HG02938 (cell line): Measurements from ENCODE around the gene FOSL2.
A peak's percentile ranks its signal among the peaks of the same experiment; 100 is the strongest.
"Not testable (repeated sequence)": the region's sequence is repeated elsewhere in the genome, so short reads cannot be mapped to it uniquely, and the experiment has no call there.

Experiments used
- ATAC-seq: cut with Tn5 transposase; IDR thresholded peaks from one replicate; pipeline ENCODE4 v1.9.1; 2021; ENCODE audit warnings: mild to moderate bottlenecking, moderate library complexity; ENCODE audit not compliant: unreplicated experiment

Gene FOSL2

GRCh38 chr2:28371728-28372127 is 20.9 kb upstream of the FOSL2 start:
- not testable (repeated sequence) for ATAC-seq

DNA sequence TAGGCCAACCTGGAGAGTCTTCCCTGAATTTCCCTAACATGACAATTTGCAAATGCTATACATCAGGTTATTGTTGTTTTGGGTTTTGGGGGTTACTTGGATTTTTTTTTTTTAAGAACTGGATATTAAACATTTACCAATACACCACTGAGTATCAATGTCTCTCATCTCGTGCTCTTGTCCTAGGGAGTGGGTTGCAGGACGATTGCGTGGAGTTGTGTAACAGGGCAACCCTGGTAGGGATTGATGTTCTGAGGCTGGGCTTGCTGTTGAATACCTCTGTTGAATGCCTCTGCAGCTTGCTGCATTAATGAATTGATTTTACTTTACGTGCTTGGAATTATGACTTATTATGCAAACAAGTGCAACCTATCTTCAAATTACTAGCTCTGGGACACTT is 18.8 kb upstream of the FOSL2 start:
- no peak for ATAC-seq

DNA sequence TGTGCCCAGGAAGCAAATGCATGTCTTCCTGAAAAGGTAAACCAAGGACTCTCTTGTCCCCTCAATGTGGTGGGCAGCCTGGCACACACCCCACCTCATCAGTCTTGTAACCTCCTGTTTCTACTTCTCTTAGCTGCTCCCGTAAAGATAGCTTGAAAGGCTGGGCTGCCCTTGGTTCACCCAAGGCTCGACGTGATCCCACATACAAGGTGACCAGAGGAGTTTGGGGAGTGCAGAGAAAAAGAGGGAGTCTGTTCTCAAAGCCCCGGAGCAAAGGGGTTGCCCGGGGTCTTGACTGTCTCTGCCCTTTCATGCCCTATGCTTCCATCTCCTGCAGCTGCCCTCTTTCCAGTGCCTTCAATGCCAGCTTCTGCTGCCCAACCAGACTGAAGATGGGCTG is 18.3 kb upstream of the FOSL2 start:
- no peak for ATAC-seq

- ATAC-seq, result no peak
These were observed 17.4 kb upstream of the FOSL2 start for GRCh38 chr2:28375236-28375635.

GRCh38 chr2:28375742-28376631 is 16.7 kb upstream of the FOSL2 start:
- no peak for ATAC-seq

DNA sequence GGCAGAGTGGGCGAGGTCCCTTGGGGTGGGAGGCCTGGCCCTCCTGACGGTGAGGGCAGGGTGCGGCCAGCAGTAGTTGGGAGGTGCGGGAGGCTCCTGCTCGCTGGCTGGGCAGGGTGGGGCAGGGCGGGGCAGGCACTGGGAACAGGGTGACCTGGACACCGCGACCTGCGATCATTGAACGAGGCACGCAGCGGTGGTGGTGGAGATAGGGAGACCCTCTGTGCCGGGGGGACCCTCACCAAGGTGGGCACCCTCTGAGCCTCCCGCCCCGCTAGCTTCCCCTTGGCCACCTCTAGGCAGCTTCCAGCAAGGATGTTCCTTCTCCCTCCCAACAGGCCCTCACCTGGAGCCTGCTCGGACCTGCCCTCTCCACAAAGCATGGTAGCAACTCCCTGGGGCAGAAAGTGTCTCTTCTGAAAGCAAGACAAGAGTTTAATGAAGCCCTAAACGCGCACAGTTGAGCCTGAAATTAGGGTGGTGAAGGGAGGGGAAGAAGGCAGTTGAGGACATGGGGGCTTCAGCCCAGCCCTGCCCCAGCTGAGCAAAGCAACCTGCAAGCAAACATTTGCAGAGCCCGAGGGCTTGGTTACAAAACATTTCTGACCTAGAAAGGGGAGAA is 15.4 kb upstream of the FOSL2 start:
- no peak for ATAC-seq

GRCh38 chr2:28377984-28378678 is 14.5 kb upstream of the FOSL2 start:
- ATAC-seq, result no peak

DNA sequence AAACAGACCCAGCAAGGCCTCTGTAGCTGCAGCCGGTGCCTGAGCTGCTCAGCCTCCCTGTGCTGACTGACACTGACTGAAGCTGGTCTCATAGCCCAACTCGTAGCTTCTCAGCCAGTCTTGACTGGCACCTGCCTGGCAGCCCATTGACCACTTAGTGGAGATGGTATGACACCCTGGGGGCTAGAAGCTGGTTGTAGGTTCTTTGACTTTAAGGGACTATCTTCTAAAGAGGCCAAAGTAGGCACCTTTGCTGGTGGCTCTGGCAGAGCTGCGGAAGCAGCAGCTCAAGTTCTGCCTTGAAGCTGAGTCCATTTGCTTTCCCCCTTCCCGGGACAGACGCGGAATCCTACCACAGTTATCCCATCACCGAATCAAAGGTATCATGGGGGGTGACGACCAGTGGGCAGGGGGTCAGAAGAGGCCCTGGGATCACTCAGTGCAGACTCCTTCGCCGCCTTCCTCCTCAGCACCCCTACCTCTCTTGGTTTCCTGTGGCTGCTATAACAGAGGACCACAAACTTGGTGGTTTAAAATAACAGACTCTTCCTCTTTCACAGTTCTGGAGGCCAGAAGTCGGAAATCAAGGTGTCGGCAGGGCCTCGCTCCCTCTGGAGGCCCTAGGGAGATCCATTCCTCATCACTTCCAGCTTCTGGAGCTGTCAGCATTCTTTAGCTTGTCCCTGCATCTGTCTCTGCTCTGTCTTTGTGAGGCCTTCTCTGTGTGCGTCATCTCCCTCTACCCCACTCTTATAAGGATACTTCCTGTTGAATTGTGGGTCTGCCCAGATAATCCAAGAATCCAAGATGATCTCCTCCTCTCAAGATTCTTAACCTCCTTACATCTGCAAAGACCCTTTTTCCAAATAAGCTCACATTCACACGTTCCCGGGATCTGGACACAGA is 13.7 kb upstream of the FOSL2 start:
- ATAC-seq, result no peak

GRCh38 chr2:28380219-28380618 is 12.4 kb upstream of the FOSL2 start:
- no peak for ATAC-seq

DNA sequence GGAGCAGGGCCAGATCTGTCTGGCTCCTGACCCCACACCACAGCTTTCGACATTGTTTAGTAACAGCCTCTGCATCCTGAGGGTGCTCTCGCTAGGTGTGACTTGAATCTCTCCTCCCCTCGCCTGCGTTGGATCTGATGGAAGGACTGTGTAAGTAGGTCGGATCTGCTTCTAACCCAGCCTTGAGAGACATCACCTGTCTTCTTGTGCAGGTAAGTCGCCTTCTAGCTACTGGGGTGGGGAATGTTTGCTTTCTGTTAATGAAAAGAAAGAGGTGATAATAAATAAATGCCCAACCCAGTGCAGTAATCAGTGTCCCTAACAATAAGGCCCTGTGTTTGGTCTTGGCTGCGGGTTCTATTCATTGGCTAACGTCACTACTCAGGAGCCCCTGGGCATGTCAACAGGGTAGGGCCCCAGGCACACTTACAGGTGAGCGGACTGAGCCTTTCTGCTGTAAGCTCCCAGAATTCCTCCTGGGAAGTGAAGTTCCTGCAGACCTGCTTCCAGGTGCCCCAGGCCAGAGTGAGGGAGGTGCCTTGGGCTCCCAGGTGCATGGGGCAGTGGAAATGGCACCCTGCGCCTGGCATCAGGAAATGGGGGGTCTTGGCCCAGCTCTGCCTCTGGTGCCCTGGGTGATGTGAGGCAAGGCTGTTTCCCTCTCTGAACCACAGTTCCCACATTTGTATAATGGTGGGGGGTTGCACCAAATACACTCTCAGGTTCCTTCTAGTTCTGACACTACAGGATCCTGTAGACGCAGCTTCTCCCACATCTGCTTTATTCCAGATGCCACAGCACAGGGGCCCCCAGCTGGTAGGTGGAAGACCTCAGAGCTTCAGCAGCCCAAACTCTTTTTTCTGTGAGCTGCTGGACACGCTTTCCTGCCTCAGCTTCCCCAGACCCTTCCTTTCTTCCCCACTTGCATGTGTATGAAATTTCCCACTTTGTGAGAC is 11.2 kb upstream of the FOSL2 start:
- no peak for ATAC-seq

DNA sequence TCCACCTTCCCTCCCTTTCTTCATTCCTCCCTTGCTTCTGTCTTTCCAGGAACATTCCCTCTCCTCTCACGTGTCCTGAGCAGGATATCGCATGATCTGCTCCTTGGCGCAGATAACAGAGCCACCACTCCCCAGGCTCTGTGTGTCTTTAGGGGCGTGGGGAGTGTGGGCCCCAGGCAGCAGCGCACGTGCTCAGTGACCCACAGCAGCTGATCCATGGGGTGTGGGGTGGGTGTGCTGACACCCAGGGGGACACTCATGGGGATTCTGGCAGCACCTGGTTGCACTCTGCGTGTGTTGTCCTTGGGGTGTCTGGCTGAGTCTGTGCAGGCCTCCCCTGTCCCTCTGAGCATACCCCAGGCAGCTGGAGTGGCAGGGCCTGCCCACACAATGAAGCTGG is 9.9 kb upstream of the FOSL2 start:
- no peak for ATAC-seq

DNA sequence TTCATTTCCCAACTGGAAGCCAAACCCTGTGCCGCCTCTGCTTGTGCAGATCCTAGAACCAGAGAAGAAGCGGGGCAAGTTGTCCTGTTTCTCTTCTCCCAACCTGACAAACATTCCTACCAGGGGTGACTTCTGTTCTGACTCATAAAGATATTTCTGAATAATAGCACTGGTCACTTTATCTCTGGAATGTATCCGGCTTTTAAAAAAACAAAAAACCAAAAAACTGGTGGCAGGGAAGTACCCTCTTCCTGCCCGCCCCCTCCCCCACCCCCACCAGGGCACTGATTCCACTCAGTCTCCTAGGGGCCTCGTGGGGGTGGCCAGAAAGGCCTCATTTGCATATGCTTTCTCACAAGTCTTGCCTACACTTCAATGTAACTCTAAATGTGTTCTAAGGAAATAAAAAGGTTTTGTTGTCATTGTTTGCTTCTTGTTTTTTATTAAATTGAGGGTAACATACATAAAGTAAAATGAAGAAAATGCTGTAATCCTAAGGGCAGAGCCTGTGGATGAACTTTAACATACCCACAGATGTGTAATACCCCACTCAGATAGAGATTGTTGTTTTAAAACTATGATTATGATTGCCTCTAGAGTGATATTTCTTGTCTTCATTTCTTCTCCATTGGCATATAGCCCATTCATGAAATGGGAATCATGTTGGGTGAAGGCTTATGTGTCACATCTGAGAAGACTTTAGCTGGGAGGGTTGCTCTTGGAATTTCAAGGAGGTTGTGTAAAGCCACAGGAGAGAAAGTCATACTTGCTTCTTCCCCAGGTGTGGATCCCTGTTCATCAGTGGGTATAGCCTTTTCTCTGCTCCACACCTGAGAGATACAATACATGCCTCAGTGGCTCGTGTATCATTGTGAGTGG is 5.3 kb upstream of the FOSL2 start:
- no peak for ATAC-seq

DNA sequence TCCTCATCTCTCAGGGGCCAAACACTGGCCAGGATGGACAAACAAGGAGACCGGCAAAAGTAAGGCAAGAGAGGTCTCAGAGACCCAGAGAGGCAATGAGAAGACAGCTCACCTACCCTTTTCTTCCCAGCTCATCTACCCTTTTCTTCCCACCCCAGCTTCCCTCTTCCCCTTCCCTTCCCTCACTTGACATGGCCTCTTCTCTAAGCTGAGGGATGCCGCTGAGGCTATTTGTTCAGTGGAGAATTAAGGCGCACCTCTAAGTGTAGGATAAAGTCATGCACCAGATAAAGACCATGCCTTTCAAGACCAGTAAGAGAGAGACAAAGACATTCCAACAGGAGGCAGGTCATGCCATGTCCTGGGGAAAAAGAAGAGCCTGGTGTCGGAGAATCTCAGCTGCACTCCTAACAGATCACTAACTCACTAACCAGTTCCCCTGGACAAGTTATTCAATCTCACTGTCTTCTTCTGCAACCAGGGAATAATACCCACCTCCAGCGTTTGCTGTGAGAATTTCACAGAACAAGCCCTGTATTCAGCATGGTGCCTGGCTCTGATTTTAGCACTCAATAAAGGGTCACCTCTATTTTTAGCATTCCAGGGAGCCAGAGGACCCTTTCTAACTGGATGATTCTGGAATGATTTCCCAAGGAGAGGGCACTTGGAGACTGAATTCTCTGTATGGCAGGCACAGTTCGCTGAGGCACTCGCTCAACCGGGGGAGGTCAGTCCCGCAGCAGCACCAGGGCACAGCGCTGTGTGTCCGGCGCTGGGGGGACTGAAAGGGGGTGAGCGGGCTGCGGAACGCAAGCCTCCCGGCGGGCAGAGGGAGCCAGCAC is 3.0 kb upstream of the FOSL2 start:
- ATAC-seq, result no peak

DNA sequence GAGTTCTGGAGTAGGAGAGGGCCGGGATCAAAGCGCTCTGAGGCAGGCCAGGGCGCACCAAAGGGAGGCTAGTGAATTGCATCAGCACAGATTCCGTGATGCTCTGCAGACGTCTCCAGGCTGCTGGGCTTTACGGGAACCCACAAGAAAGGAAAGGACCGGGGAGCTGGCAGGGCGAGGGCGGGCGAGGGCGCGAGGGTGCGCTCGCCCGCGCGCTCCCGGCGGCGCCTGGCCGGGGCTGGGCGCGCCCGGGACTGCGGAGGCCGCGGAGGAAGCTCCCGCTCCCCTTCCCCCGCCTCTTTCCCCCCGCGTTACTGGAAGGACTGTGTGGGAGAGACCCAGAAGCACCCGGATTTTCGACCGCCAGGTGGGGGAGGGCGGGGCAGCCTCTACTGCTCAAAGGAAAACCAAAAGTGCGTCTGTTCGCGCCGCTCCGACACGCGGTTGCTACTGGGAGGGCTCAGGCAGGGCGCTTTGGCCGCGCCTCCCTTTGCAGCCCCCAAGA is 2.4 kb upstream of the FOSL2 start:
- ATAC-seq, result no peak

DNA sequence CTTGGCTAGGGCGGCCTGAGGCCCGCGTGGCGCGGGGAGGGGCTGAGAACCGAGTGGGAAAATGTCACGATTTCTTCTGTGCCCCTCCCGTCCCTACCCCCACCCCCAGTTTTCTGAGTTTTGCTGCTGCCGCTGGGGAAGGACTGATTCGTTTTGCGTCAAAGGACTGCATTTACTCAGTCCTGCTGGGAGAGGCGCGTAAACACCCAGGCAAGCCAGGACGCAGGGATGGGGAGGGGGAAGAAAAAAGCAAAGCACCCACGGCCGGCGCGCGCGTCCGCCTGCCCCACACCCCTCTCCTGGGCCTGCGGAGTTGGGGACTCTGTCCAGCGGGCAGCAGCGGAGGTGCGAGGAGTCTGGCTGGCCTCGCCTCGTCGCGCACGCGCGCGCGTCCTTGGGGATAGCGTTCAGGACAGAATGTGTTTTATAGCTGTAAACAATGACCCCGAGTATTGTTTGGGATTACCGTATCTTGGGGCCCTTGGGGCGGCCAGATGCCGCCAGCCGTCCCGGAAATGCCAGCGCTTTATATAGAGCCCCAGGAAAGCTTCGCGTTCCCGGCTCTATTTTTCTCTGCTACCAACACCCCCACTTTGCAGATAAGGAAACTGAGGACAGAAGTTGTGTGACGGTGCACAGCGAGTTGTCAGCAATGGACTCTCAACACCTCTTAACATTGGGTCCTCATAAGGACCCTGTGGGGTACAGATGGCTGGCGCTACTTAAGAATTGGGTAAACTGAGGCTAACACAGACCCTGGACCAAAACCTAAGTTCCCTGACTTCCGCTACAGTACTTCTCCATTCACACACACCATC is 1.7 kb upstream of the FOSL2 start:
- ATAC-seq, result no peak

- ATAC-seq, result peak; percentile 24
These were observed 928 bp upstream of the FOSL2 start for GRCh38 chr2:28391564-28392296.
